Right hindlimb (tissue), 1 donor: Measurements from ENCODE around the gene RBMS1.

ENCODE experiments used
- DNase-seq: peaks from one replicate; pipeline ENCODE4 v3.0.0-alpha.2; 2018

RBMS1 gene

DNA sequence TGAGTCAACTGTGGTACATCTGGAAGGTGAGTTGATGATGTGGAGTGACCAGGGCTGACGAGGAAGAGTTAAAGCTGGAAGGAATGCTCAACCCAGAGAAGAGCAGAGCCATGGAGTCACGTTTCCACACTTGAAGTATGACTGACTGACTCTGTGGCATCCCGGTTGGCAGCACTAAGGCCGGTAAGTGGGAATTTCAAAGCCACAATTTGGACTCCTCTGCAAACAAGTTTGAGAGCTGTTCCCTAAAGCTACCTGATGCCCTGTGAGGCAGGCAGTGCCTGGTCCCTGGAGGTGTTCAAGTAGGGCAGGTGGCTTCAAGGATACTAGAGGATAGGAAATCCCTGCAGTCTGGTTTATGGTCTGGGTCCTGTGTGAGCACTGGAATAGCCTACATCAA is 224.2 kb downstream of the RBMS1 start:
- DNase-seq, result no peak

DNA sequence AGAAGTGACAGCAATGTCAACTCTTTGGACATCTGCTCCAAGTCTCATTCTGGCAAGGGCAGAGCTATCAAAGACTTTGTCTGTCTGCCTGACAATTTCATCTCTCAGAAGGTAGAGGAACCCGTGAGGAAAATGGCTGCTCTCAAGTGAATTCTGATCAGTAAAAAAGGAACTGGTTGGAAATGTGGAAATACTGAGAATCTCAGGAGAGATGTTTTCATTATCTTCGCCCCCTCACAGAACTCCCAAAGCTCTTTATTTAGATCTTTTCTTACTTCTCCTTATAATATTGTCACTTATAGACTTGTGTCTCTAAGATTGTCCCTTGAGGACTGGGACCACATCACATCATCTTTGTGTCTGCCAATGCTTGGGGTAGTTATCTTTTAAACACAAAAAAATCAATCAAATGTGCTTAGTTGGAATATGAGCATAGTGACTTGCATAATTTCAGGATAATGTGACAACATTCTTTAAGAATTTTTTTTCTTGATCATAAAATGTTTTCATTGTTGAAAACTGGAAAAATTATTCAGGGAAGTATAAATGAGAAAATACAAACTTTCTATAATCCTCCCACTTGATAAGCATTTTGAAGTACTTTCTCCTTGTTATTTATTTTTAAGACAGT is 225.3 kb downstream of the RBMS1 start:
- no peak for DNase-seq

DNA sequence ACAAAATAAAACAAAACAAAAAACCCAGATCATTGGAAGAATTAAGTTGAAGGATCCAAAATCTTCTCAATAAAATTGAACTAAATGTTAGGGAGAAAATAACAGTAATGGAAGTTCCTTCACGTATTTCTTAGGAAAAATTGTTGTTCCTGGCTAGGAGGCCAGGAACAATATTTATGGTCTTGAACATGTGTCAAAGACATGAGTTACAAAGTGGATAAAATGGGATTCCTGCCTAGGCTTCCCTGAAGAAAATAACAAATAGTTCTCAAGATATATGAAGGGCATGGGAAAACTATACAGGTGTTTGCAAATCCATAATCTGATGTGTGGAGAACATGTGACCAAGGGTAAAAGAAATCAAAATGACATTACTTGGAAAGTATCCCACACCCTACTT is 225.9 kb downstream of the RBMS1 start:
- no peak for DNase-seq

DNA sequence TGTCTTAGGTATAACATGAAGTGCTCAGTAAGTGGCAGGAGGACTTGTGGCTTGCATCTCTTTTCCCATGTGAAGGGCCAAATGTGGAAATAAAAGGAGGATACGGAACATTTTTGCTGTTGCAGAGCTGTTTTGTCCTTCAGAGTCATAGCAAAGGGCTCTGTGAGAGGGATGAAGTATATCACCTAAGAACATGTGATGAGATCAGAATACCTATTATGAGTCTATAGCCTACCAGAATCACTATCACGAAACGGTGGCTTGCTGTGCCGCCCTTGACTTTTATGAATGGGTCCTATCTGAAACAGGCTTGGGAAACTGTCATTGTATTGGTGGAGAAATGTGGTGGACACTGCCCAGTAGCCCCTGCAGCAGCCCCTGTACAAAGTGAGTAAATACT is 226.6 kb downstream of the RBMS1 start:
- DNase-seq, result no peak

DNA sequence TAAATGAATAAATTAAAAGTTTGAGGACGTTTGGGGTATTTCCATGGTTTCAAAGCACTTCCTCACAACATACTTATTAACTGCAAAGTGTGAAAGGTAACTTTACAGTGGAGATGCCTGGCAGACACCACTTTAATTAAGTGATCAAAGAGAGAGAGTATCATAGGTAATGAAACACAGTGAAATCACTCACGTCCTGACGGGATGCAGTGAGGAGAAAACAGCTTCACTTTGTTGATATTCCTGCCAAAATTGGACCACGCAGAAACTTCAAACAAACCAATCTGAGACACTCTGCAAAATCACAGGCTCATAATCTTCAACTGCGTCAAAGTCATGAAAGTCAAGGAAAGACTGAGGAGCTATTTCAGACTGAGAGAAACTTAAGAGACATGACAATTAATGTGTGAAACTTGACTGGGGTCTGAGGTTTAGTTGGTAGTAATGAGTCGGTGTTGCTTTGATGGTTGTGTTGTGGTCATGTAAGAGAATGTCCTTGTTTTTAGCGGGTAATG is 227.5 kb downstream of the RBMS1 start:
- DNase-seq, result no peak

DNA sequence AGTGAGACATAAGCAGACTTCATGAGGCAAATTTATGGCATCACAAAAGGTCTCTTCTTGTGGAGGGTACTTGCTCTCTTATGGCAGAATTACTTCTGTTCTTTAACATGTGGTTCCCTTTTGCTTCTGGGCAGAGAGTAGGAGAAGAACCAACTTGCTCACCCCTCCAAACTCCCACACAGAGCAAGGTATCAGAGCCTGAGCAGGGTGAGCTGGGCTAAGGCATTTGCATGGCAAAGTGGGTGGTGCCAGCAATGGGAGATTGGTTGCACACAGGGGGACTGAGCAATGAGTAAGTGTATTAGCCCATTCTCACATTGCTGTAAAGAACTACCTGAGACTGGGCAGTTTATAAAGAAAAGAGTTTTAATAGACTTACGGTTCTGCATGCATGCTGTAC is 229.3 kb downstream of the RBMS1 start:
- no peak for DNase-seq

DNA sequence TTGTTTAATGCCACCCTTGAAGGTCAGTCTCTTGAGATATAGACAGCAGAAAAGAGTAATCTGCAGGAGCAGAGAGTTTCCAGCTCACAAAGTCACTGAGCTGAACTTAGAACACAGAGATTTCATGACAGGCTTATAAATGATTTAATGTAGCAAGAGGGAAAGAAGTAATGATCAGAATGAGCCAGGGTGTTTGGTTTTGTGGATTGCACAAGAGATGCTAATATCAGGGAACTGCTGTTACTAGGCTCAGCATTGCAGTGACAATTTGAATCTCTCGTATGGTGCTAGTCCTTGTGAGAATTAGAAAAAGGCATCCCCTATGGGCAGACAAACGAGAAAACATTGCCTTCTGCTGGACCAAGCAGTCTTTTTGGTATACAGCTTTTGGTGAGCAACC is 231.9 kb downstream of the RBMS1 start:
- DNase-seq, result no peak

DNA sequence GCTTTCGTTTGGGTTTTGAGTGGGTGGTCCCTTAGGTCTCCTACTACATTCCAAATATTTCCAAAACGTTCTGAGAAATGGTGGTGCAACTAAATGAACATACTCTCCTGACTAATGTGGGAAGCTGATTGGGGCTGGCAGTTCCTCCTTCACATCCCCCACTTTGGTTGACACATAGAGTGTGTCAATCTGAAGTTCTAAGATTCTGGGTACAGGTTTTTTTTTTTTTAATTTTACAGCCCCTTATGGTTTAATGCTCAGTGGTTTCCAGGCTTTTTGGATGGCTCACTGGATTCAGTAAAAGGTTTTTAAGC is 235.2 kb downstream of the RBMS1 start:
- DNase-seq, result no peak

DNA sequence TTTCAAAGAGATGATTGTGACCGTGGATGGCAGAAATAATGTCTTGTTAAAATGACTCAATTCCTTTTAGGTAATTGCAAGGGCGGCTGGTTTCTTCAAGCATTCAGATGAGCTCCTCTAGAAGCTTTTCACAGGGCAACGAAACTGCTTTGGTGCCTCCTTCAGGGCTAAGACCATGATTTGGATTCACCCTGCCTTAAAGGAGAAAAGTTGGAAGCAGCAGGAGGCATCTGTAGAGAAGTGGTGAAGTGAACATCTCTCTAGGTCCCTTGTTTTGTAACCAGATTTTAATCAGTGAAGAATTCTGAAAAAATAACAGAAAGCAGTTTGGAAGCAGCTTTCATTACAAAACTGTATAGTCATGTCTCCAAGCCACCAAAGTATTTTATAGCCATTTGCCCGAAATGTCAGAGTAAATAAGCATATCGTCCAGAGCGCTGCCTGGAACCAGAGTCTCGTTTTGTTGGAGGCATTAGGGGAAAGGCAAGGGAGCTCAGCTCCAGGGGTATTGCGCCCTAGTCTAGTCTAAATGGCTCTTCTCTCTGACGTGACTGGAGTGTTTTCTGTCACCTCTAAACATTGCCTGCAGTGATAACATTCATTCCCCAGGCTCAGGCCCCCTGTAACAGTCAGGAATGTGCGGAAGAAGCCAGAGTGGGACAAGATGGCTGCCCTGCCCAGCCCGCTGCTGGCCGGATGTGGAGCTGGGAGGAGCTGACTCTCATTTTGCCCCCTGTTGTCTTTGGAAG is 235.7 kb downstream of the RBMS1 start:
- DNase-seq, result no peak

DNA sequence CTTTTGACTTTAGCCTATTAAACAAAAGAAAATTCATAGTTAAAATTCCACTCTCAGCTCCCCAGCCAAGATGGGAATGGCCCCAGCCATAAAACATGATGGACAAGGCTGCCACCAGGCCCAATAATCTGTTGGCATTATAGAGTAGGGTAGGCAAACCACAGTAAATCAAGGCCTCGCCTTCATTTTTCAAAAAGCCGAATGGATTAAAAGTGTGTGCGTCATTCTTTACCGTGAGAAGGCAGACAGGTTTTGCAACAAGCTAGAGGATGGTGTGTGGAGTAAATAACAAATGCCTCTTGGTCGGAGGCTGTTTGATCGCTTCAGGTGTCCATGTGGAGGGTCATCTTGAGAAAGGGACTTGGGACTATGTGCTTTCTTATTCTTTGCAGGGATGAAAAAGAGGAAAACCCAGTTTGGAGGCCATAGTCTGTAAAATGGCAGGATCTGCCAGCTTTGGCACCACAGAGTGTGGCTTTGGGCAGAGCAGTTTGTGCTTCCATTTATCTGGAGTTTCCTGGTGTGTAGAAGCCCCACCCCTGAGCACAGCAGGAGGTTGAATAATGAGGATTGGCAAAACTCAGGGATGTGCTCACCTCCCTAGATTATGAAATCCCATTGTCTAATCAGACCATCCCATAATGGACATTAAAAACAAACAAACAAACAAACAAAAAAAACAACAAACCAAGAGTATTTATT is 236.4 kb downstream of the RBMS1 start:
- DNase-seq, result no peak

DNA sequence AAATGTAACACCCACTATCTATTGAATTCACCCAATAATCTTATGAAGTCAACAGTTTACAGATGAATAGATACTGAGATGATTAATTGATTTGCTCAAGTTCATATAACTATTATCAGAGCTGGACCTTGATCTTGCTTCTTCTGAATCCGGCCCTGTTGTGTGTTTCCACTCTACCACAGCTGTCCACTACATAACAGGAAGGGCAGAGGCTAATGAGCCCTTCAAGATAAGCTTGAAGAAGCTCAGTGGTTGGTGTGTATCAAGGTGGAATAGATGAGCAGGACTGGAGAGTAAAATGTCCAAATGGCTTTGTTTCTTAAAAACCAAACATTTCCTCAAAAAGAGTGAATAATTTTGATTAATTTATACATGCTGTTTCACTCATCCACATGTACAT is 237.1 kb downstream of the RBMS1 start:
- no peak for DNase-seq

DNA sequence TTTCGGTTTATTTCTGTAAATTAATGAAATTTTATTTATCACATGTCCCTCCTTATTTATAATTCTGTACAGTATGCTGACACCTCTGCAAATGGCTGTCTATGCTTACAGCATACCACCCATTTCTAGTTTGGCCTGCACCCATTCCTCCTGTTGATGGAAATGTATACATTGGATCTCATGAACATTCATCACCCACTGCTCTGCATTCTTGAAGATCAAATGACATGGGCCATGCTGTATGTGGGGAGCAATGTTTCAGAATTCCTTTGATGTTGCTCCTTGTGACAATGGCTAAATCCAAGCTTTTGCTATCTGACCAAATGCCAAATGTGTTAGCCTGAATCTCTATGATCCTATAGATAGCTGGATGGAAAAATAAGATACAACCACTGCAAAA is 238.2 kb downstream of the RBMS1 start:
- no peak for DNase-seq

DNA sequence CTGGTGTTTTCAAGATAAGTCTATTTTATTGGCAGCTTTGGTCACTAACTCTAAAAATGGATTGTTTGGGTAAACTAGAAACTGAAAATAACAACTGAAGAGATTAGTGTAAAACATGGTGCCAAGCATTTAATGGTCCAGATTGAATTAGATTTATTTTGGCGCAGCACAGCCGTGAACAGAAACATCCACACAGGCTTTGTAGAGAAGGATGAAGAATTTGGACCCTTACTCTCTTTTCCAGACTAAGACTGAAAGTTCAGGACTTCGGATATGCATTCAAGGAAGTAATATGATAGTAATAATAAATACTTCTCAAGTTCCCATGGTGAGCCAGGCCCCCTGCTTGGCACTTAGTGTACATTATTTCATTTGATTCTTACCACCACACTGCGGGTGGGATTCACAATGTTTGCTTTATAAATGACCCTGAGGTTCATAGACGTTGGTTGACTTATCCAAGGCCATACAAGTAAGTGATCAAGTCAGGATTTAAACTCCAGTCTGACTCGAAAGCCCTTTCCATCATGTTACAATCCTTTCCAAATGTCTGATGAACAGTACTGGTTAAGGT is 239.3 kb downstream of the RBMS1 start:
- DNase-seq, result no peak

DNA sequence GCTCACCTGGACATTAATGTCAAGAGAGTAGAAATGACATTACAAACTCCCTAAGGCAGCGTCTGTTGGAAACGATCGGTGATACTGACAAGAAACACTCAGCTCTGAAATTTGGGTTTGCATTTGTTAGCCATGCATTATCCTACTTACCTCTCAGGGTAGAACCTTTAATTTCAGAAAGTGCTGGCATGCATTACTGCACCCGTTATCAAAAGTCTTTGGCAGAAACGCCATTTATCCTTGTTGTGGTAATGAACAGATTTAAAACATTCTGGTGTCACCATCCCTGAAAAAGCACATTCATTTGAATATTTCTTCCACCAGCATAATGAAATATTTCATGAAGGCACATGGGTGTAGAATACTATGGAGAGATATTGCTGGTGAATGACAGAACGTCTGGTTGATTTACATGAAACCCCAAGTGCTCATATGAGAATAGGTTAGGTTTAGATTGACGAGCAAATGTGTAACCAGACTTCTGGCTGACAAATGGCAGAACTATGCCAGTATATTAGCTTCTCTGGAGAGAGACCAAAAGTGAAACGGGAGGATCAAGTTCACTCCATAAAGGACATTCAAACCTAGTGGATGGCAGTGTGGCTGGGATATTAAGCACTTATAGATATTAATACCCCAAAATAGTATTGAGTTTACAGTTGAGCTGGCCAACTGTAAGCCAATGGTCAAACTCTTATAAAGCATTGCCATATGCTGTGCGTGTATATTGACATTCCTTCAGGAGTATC is 240.0 kb downstream of the RBMS1 start:
- no peak for DNase-seq

DNA sequence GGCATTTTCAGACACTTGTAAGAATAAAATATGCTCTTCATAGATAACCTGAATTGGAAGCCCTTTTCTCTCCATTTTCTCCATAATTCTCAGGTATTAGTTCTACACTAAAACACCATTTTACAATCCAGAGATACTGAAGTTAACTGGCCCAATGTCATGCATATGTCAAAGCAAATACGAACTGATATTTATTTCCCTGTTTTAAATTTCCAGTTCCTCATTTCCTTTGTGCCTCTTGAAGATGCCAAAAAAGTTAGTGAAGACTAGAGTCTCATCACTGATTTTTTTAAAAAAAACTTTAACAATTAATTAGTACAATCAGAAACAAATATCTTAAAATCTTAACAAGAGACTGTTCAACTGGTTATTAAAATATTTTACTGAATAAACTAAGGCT is 240.7 kb downstream of the RBMS1 start:
- DNase-seq, result no peak

DNA sequence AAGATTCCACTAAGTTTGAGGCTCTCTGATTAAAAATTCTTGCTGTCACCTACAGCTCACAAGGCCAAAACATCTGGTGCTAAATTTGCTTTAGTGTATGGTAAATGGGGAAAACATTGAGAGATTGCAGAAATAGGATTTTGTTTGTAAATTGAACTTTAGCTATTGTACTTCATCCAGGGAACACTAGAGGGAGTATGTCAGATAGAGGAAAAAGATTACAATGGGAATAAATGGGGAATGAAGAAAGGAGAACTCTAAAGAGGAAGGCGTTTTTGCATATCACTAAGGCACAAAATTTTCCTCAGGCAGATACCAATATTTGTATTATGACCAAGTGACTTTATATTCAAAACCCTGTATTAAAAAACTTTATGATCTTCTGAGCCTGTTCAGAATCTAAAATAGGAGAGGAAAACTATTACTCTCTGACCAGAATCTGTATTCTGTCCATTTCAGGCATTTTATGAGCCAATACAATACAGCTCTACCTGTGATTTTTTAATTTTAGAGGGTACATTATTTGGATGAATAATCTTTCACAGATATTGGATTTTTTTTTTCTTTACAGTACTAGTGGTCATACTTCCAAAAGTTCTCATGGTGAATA is 241.2 kb downstream of the RBMS1 start:
- no peak for DNase-seq

DNA sequence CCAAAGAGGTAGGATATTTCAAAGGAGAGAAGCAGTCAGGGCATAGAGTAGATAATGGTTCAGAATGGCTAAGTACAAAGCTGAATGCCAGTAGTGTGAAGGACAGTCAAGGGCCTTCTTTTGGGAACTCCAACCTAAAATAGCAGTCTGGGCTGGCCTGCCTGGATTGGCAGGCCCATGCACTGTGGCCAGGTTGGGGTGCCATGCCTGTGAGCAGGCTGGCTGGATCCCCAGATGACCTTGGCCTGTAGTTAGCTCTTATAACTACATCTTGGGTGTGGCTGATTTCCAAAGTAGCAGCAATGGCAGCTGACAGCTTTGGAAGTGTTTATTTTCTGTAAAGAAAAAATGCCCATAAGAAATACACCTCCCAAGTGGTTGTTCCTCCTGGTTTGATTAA is 242.0 kb downstream of the RBMS1 start:
- no peak for DNase-seq

DNA sequence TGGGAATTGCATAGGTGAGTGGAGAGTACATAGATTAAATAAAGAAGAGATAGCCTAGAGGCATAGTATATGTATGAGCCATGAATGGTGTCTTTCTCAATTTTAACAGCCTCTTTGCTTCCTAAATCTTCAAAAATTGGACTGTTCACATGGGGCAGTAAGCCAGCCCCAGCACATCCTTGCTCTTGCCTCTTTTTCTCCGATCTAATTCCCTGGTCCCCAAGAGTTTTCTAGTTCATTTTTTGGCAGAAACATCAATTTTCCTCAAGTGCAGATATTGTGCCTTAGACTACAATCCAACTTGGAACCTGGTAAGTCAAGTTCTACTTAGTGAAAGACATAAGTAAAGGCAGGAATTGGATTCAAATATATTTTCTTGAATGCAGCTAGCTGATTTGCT is 243.7 kb downstream of the RBMS1 start:
- no peak for DNase-seq

DNA sequence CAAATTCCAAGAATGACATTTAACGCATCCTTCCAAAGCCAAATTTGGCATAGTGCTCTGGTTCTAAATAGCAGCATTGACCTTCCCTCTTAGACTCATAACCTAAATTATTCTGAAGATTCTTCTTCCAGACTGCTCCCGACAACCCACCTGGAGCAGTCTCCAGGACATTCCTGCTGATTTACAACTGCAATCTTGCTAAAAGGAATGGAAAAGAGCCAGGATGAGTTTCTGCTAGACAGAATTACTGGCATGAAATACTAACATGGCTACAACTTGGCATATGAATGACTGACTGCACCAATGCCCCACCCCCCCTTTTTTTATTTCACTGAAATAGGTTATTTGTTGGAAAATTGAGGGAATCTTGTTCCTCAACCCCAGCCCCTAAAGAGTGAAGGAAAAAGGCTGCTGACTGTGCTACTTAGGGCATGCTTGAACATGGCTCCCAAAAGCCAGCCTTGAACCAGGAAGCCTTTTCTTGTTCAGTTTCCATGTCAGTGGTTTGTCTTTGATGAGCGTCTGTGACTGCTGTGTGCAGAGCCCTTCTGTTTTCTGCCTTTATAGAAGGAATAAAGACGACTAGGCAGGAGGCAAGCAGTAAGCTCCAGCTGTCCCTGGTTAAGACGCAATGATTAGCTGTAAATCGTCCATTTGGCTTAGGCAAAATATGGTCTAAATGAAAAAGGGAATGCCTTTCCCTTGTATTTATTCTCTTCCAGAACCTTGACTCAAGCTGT is 246.1 kb downstream of the RBMS1 start:
- no peak for DNase-seq

DNA sequence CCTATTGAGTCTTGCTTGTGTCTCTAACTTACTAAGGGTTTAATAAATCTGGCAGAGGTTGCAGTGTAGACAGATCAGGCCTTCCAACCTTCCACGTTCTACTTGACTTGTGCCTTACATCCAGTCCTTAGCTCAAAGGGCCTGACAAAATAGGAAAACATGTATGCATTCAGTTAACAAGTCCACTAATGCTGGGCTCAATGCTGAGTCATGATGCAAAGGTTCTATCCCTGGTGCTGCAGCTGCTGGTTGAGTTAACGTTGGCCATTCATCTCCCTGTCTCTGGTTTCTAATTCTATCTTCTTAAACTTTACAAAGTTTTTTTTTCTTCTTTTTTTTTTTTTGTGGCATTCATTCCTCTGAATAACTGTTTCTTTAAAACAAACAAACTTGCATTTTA is 247.3 kb downstream of the RBMS1 start:
- no peak for DNase-seq

DNA sequence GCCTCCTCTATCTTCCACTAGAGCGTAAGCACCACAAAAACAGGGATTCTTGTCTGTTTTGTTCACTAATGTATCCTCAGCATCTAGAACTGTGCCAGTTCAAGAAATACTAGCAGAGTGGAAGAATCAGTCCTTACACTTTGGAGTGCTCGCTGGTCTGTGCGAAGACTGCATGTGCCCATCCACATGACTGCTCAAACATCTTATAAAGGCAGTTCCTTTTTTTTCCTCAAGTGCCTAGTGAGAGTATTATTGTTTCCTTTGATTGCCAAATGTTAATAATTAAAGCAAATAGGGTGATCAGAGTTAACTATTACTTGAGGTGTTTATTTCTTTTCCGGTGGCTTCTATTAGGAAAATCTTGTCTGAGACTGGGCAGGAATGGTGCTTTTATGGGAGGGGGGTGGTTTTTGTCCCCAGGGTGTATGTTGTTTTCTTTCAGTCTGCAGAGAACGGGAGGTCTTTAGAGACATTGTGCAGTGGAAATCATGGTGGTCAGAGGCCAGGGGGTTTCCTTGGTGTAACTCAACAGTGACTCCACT is 247.9 kb downstream of the RBMS1 start:
- DNase-seq, result no peak
